ENCODE results near the gene HNF1B. TPM values are rescaled to one million over a fixed set of nuclear protein-coding genes. Genes with fewer than 3 reads are reported as not detected.

Gene HNF1B
- total RNA-seq, 2 experiments from 2014 or later, result not detected

- H3K9me3 ChIP-seq (ENCODE audit: low read length), result no peaks in the 10 kb centered on the region
- intact Hi-C loops (cut with micrococcal nuclease; ENCODE audit: unreplicated experiment), result no loop called here
- no peak overlapping the region for H3K4me3 ChIP-seq (ENCODE audit: low read depth, low read length, poor library complexity, severe bottlenecking)
- H3K27ac ChIP-seq (ENCODE audit: low read depth, low read length, poor library complexity, severe bottlenecking), result no peak overlapping the region
- no peak overlapping the region for H3K4me2 ChIP-seq (ENCODE audit: low read length)
- CTCF ChIA-PET (ENCODE audit: unreplicated experiment), result no interaction called here
- no peaks in the 10 kb centered on the region for H4K20me1 ChIP-seq (ENCODE audit: insufficient read depth, low read length)
- BruUV-seq (replicated peaks), result no TSS peak
- DNase-seq (ENCODE audit: low spot score), result no peak
- no peaks in the 10 kb centered on the region for H3K9me2 ChIP-seq (ENCODE audit: insufficient read depth, low read length)
- H3K4me1 ChIP-seq (ENCODE audit: insufficient read depth, low read length, poor library complexity, severe bottlenecking), result no peaks in the 10 kb centered on the region
- no peaks in the 10 kb centered on the region for H3K36me3 ChIP-seq (ENCODE audit: insufficient read depth, low read length)
- no peak overlapping the region for H2AFZ ChIP-seq (ENCODE audit: low read length)
- TF ChIP-seq, protein P1, sequence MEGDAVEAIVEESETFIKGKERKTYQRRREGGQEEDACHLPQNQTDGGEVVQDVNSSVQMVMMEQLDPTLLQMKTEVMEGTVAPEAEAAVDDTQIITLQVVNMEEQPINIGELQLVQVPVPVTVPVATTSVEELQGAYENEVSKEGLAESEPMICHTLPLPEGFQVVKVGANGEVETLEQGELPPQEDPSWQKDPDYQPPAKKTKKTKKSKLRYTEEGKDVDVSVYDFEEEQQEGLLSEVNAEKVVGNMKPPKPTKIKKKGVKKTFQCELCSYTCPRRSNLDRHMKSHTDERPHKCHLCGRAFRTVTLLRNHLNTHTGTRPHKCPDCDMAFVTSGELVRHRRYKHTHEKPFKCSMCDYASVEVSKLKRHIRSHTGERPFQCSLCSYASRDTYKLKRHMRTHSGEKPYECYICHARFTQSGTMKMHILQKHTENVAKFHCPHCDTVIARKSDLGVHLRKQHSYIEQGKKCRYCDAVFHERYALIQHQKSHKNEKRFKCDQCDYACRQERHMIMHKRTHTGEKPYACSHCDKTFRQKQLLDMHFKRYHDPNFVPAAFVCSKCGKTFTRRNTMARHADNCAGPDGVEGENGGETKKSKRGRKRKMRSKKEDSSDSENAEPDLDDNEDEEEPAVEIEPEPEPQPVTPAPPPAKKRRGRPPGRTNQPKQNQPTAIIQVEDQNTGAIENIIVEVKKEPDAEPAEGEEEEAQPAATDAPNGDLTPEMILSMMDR (conservative IDR thresholded peaks at IDR 0.05; ENCODE audit: low read length), result no peak
- TF ChIP-seq EZH2phosphoT487 (IDR thresholded peaks at IDR 0.05; ENCODE audit: borderline replicate concordance, low read depth, low read length), result no peak
- H3K79me2 ChIP-seq (ENCODE audit: insufficient read depth, low read depth, low read length), result no peaks in the 10 kb centered on the region
- POLR2A ChIA-PET, result interaction anchor here (0.7 kb wide), 1 partner anchor 177 kb away, joined by 3 read pairs; no protein-coding TSS in a partner anchor
These were observed 17.8 kb downstream of the HNF1B start for GRCh38 chr17:37726891-37727675.

- intact Hi-C loops (cut with micrococcal nuclease; ENCODE audit: unreplicated experiment), result no loop called here
- Histone ChIP-seq H2AFZ (ENCODE audit: low read length) (no peak overlapping the region), H3K4me1 (ENCODE audit: insufficient read depth, low read length, poor library complexity, severe bottlenecking) (no peaks in the 10 kb centered on the region), H3K79me2 (ENCODE audit: insufficient read depth, low read depth, low read length) (no peaks in the 10 kb centered on the region), H4K20me1 (ENCODE audit: insufficient read depth, low read length) (no peaks in the 10 kb centered on the region), H3K36me3 (ENCODE audit: insufficient read depth, low read length) (no peaks in the 10 kb centered on the region), H3K9me3 (ENCODE audit: low read length) (no peaks in the 10 kb centered on the region), H3K4me3 (ENCODE audit: low read depth, low read length, poor library complexity, severe bottlenecking) (no peak overlapping the region), H3K27ac (ENCODE audit: low read depth, low read length, poor library complexity, severe bottlenecking) (no peak overlapping the region), H3K9me2 (ENCODE audit: insufficient read depth, low read length) (no peaks in the 10 kb centered on the region), H3K4me2 (ENCODE audit: low read length) (no peak overlapping the region)
- ChIA-PET POLR2A (no interaction called here), CTCF (ENCODE audit: unreplicated experiment) (no interaction called here)
- TF ChIP-seq, protein P1 (conservative IDR thresholded peaks at IDR 0.05; ENCODE audit: low read length), result no peak
- no peak for TF ChIP-seq EZH2phosphoT487 (IDR thresholded peaks at IDR 0.05; ENCODE audit: borderline replicate concordance, low read depth, low read length)
- no peak for DNase-seq (ENCODE audit: low spot score)
- BruUV-seq (replicated peaks), result no TSS peak
These were observed 18.6 kb downstream of the HNF1B start for GRCh38 chr17:37726248-37726647.

DNA sequence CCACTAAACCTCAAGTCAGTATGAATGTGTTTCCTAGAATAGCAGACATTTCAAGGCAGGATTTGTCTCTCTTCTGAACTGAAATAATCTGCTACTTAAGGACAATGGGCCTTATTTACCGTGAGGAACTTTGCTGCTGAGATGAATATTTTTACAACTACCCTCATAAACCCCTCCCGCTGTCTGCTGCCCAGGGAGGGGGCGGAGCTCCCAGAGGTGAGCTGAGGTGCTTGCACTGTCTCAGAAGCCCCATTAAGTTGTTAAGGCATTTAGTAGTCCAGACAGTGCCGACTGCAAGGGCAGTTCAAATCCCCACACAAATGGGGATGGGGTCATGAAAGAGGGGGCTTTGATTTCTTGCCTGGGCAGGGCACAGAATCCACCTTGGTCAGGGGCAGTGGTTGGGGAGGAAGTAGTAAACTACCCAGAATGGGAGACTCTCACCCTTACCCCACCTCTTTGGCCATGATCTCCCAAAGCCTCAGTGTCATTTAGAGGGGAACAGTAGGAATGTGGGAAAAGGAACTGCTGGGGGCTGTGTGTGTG is 19.2 kb downstream of the HNF1B start:
- no TSS peak for BruUV-seq (replicated peaks)
- no peak for DNase-seq (ENCODE audit: low spot score)
- Histone ChIP-seq H3K4me1 (ENCODE audit: insufficient read depth, low read length, poor library complexity, severe bottlenecking) (no peaks in the 10 kb centered on the region), H3K4me2 (ENCODE audit: low read length) (no peak overlapping the region), H3K4me3 (ENCODE audit: low read depth, low read length, poor library complexity, severe bottlenecking) (no peak overlapping the region), H4K20me1 (ENCODE audit: insufficient read depth, low read length) (no peaks in the 10 kb centered on the region), H3K9me3 (ENCODE audit: low read length) (no peaks in the 10 kb centered on the region), H3K36me3 (ENCODE audit: insufficient read depth, low read length) (no peaks in the 10 kb centered on the region), H2AFZ (ENCODE audit: low read length) (no peak overlapping the region), H3K79me2 (ENCODE audit: insufficient read depth, low read depth, low read length) (no peaks in the 10 kb centered on the region), H3K27ac (ENCODE audit: low read depth, low read length, poor library complexity, severe bottlenecking) (no peak overlapping the region), H3K9me2 (ENCODE audit: insufficient read depth, low read length) (no peaks in the 10 kb centered on the region)
- ChIA-PET CTCF (ENCODE audit: unreplicated experiment) (no interaction called here), POLR2A (no interaction called here)
- intact Hi-C loops (cut with micrococcal nuclease; ENCODE audit: unreplicated experiment), result no loop called here
- no peak for TF ChIP-seq EZH2phosphoT487 (IDR thresholded peaks at IDR 0.05; ENCODE audit: borderline replicate concordance, low read depth, low read length)
- TF ChIP-seq, protein P1 (conservative IDR thresholded peaks at IDR 0.05; ENCODE audit: low read length), result no peak
